ENCODE results near the gene EVA1A.

Gene EVA1A

GRCh38 chr2:75560768-75561565 lies at the start of gene EVA1A:
EVA1A (minus strand) TSS chr2:75560939; CDS start chr2:75518140, 42,799 bp downstream.
- in situ Hi-C loops (cut with HindIII; ENCODE audit: low sequenced_read_pairs), result loop anchor here (5.0 kb wide), 2 partner anchors 46 to 99 kb away; no protein-coding TSS in a partner anchor

GRCh38 chr2:75609937-75610508 lies 49.3 kb upstream of the EVA1A start:
- in situ Hi-C loops (cut with HindIII; ENCODE audit: low sequenced_read_pairs), result loop anchor here (5.0 to 10.0 kb wide), 3 partner anchors 48 to 125 kb away; partner anchors contain the start of gene EVA1A

- in situ Hi-C loops (cut with HindIII; ENCODE audit: low sequenced_read_pairs), result loop anchor here (5.0 to 10.0 kb wide), 3 partner anchors 47 to 125 kb away; partner anchors contain the start of gene EVA1A
Observed at GRCh38 chr2:75609334-75609689, 48.6 kb upstream of the EVA1A start.

GRCh38 chr2:75608684-75609333 lies 48.1 kb upstream of the EVA1A start:
- in situ Hi-C loops (cut with HindIII; ENCODE audit: low sequenced_read_pairs), result loop anchor here (5.0 to 10.0 kb wide), 3 partner anchors 47 to 124 kb away; partner anchors contain the start of gene EVA1A

- in situ Hi-C loops (cut with HindIII; ENCODE audit: low sequenced_read_pairs), result loop anchor here (5.0 to 10.0 kb wide), 3 partner anchors 46 to 123 kb away; partner anchors contain the start of gene EVA1A
Observed at GRCh38 chr2:75607988-75608683, 47.4 kb upstream of the EVA1A start.

- in situ Hi-C loops (cut with HindIII; ENCODE audit: low sequenced_read_pairs), result loop anchor here (5.0 to 10.0 kb wide), 3 partner anchors 45 to 123 kb away; partner anchors contain the start of gene EVA1A
Observed at GRCh38 chr2:75607400-75607798, 46.7 kb upstream of the EVA1A start.

- in situ Hi-C loops (cut with HindIII; ENCODE audit: low sequenced_read_pairs), result loop anchor here (5.0 to 10.0 kb wide), 3 partner anchors 45 to 122 kb away; partner anchors contain the start of gene EVA1A
Observed at GRCh38 chr2:75606761-75607399, 46.1 kb upstream of the EVA1A start.

- in situ Hi-C loops (cut with HindIII; ENCODE audit: low sequenced_read_pairs), result loop anchor here (5.0 to 10.0 kb wide), 3 partner anchors 44 to 121 kb away; partner anchors contain the start of gene EVA1A
Observed at GRCh38 chr2:75605770-75606529, 45.2 kb upstream of the EVA1A start.

GRCh38 chr2:75604484-75604883 lies 43.7 kb upstream of the EVA1A start:
- in situ Hi-C loops (cut with HindIII; ENCODE audit: low sequenced_read_pairs), result loop anchor here (10.0 kb wide), 1 partner anchor 120 kb away; no protein-coding TSS in a partner anchor

GRCh38 chr2:75603477-75603876 lies 42.7 kb upstream of the EVA1A start:
- in situ Hi-C loops (cut with HindIII; ENCODE audit: low sequenced_read_pairs), result loop anchor here (10.0 kb wide), 1 partner anchor 119 kb away; no protein-coding TSS in a partner anchor

- in situ Hi-C loops (cut with HindIII; ENCODE audit: low sequenced_read_pairs), result loop anchor here (10.0 kb wide), 1 partner anchor 118 kb away; no protein-coding TSS in a partner anchor
Observed at GRCh38 chr2:75602724-75603342, 42.1 kb upstream of the EVA1A start.

GRCh38 chr2:75600461-75601011 lies 39.8 kb upstream of the EVA1A start:
- in situ Hi-C loops (cut with HindIII; ENCODE audit: low sequenced_read_pairs), result loop anchor here (10.0 kb wide), 1 partner anchor 116 kb away; no protein-coding TSS in a partner anchor

- in situ Hi-C loops (cut with HindIII; ENCODE audit: low sequenced_read_pairs), result loop anchor here (5.0 kb wide), 1 partner anchor 44 kb away; no protein-coding TSS in a partner anchor
Observed at GRCh38 chr2:75598589-75599155, 37.9 kb upstream of the EVA1A start.

GRCh38 chr2:75597949-75598348 lies 37.2 kb upstream of the EVA1A start:
- in situ Hi-C loops (cut with HindIII; ENCODE audit: low sequenced_read_pairs), result loop anchor here (5.0 kb wide), 1 partner anchor 44 kb away; no protein-coding TSS in a partner anchor

- in situ Hi-C loops (cut with HindIII; ENCODE audit: low sequenced_read_pairs), result loop anchor here (5.0 kb wide), 1 partner anchor 46 kb away; no protein-coding TSS in a partner anchor
Observed at GRCh38 chr2:75596784-75597183, 36.0 kb upstream of the EVA1A start.

GRCh38 chr2:75595541-75596395 lies 35.0 kb upstream of the EVA1A start:
- in situ Hi-C loops (cut with HindIII; ENCODE audit: low sequenced_read_pairs), result loop anchor here (5.0 kb wide), 1 partner anchor 47 kb away; no protein-coding TSS in a partner anchor

GRCh38 chr2:75594596-75594995 lies 33.9 kb upstream of the EVA1A start:
- in situ Hi-C loops (cut with HindIII; ENCODE audit: low sequenced_read_pairs), result no loop called here

Data from endothelial cell of hepatic sinusoid (primary cell).